ENCODE measurements around the gene GDPGP1. TPM values are rescaled to one million over a fixed set of nuclear protein-coding genes. Genes with fewer than 3 reads are reported as not detected.

GDPGP1 gene
- total RNA-seq, 4 donors from 2014 or later: 2.2 to 3.6 (median 2.9) TPM

DNA sequence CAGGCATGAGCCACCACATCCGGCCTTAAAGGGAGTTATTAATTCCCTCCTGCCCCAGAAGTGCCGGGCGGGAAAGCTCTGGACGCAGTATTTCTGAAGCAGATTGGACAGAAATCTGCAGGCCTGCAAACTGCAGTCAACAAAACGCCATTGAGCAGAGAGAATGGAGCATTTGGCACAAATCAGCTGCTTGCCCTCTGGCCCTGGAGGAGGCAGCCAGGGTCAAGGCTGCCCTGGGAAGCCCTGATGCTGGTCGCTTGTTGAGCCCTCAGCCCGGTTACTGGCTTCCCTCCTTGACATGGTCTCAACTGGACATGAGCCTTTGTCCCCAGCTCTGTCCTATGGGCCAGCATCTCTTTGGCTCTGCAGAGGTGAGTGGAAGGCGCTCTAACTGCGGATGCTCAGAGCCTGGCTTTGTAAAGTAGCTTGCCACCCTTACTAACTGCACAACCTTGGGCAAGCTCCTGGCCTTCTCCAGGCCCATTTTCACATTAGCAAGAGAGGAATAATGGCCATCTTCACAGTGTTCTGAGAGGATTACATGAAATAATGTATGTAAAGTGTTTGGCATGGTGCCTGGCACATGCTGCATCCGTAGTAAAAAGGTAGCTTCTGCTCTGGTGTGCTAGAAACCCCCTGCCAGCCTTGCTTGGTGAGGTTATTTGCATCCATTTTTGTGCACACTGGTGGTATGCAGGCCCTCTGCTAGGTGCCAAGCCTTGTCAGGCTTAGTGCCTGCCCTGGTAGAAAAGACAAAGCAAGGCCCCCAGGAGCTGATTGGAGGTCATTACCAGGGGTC lies 28.8 kb upstream of the GDPGP1 start:
- 80% methylated on average over 9 of the region's 10 CpGs for WGBS
- peaks cover 61% of the 10 kb centered on the region for H3K4me1 ChIP-seq

DNA sequence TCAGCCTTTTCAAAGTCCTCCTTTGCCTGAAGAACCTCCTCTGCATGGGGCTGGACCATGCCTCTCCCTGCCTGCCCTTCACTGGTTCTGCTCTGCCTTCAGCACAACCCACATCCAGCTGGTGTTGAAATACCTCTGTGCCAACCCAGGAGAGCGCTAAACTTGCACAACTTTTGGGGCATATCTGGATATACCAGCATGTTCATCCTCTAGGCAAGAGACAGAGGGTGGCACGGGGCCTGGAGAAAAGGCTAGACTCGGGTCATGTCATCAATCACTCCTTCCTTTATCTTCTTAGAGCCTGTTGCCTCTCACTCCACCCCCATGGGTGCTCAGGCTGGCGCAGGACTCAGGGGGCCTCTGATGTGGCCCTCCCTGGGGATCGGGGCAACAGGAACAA lies 28.1 kb upstream of the GDPGP1 start:
- no peak for DNase-seq (ENCODE audit: low spot score in 2 of 2)
- no peak overlapping the region for H3K4me3 ChIP-seq
- 77% methylated on average over 5 of the region's 5 CpGs for WGBS
- peaks cover 61% of the 10 kb centered on the region for H3K4me1 ChIP-seq
- no peak overlapping the region for H3K27ac ChIP-seq
- H3K27me3 ChIP-seq: no peaks in the 10 kb centered on the region
- TF ChIP-seq POLR2AphosphoS5 (IDR thresholded peaks at IDR 0.05) (no peak), EP300 (IDR thresholded peaks at IDR 0.05) (no peak), POLR2A (IDR thresholded peaks at IDR 0.05) (no peak)
- H3K36me3 ChIP-seq: peaks cover 6% of the 10 kb centered on the region
- H3K9me3 ChIP-seq: no peaks in the 10 kb centered on the region

More for the DNA sequence above, 28.8 kb upstream of the GDPGP1 start:
- no peak overlapping the region for H3K27ac ChIP-seq
- H3K4me3 ChIP-seq: no peak overlapping the region
- H3K36me3 ChIP-seq: peaks cover 6% of the 10 kb centered on the region
- no peak for DNase-seq (ENCODE audit: low spot score in 2 of 2)
- H3K27me3 ChIP-seq: no peaks in the 10 kb centered on the region
- TF ChIP-seq EP300 (IDR thresholded peaks at IDR 0.05): no peak
- no peak for TF ChIP-seq POLR2A (IDR thresholded peaks at IDR 0.05)
- TF ChIP-seq, protein P1, sequence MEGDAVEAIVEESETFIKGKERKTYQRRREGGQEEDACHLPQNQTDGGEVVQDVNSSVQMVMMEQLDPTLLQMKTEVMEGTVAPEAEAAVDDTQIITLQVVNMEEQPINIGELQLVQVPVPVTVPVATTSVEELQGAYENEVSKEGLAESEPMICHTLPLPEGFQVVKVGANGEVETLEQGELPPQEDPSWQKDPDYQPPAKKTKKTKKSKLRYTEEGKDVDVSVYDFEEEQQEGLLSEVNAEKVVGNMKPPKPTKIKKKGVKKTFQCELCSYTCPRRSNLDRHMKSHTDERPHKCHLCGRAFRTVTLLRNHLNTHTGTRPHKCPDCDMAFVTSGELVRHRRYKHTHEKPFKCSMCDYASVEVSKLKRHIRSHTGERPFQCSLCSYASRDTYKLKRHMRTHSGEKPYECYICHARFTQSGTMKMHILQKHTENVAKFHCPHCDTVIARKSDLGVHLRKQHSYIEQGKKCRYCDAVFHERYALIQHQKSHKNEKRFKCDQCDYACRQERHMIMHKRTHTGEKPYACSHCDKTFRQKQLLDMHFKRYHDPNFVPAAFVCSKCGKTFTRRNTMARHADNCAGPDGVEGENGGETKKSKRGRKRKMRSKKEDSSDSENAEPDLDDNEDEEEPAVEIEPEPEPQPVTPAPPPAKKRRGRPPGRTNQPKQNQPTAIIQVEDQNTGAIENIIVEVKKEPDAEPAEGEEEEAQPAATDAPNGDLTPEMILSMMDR (IDR thresholded peaks at IDR 0.05): no peak
- TF ChIP-seq POLR2AphosphoS5 (IDR thresholded peaks at IDR 0.05): no peak
- no peaks in the 10 kb centered on the region for H3K9me3 ChIP-seq

DNA sequence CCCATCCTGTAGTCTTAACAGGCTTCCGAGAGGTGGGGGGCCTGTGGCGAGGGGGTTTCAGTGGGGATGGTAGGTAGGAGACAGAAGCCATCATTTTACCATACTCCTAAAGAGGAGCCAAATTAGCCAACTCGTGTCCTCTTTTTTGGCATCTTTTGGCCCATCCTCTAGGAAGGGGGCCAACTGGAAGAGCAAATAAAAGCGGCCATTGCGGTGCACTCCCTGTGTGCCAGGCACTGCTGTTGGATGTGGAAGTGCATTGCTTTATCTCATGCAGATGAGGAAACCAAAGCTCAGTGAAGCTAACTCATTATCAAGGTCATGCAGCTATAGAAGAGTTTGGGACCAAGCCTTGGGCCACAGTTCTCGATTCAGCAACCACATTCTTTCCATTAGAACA lies 26.8 kb upstream of the GDPGP1 start:
- WGBS: 88% methylated on average over 6 of the region's 6 CpGs
- peaks cover 66% of the 10 kb centered on the region for H3K4me1 ChIP-seq
- H3K27me3 ChIP-seq: no peaks in the 10 kb centered on the region
- no peak overlapping the region for H3K4me3 ChIP-seq
- no peak for TF ChIP-seq POLR2A (IDR thresholded peaks at IDR 0.05)
- TF ChIP-seq, protein P1 (IDR thresholded peaks at IDR 0.05): no peak
- no peak for TF ChIP-seq EP300 (IDR thresholded peaks at IDR 0.05)
- no peak for TF ChIP-seq POLR2AphosphoS5 (IDR thresholded peaks at IDR 0.05)
- H3K36me3 ChIP-seq: peaks cover 6% of the 10 kb centered on the region
- no peak overlapping the region for H3K27ac ChIP-seq
- no peaks in the 10 kb centered on the region for H3K9me3 ChIP-seq
- no peak for DNase-seq (ENCODE audit: low spot score in 2 of 2)

DNA sequence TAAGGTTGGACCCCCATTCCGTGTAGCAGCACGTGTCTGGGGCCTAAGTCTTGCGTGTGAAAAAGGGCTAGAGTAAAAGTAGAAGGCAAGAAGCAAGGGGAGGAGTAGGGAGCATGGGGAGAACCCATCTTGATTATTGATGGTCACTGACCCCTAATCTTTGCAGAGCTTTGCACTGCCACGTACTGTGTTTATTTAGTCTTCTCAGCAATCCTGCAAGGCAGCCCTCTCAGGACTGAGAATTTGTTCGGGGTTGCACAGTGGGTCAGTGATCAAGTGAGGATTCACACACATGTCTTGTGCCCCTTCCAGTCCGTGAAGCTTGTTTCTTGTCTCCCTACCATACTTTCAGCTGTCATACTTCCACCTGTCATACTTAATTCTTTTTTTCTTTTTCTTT lies 25.7 kb upstream of the GDPGP1 start:
- no peak for DNase-seq (ENCODE audit: low spot score in 2 of 2)
- Histone ChIP-seq H3K27me3 (no peaks in the 10 kb centered on the region), H3K4me1 (peaks cover 66% of the 10 kb centered on the region), H3K9me3 (no peaks in the 10 kb centered on the region), H3K4me3 (no peak overlapping the region), H3K36me3 (peaks cover 6% of the 10 kb centered on the region), H3K27ac (no peak overlapping the region)
- TF ChIP-seq, protein P1 (IDR thresholded peaks at IDR 0.05): no peak
- TF ChIP-seq POLR2AphosphoS5 (IDR thresholded peaks at IDR 0.05): no peak
- TF ChIP-seq POLR2A (IDR thresholded peaks at IDR 0.05): no peak
- TF ChIP-seq EP300 (IDR thresholded peaks at IDR 0.05): no peak
- 91% methylated on average over 6 of the region's 6 CpGs for WGBS

DNA sequence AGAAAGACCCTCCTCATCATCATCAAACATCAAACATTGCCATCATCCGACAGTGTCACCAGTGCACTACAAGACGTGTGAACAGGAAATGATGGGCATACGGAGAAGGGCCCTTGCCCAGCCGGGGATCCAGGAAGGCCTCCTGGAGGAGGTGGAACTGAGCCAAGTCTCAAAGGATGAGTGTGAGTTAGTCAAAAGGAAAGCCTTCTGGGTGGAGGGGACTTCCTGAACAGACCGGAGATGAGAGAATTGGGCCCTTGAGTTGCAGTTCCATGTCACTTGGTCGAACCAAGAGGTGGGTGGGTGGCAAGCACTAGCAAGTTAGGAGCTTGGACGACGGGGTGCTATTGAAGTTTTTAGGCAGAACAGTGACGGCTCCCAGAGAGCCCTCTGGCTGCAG lies 24.4 kb upstream of the GDPGP1 start:
- WGBS: 64% methylated on average over 9 of the region's 9 CpGs
- no peak overlapping the region for H3K4me3 ChIP-seq
- no peak for TF ChIP-seq EP300 (IDR thresholded peaks at IDR 0.05)
- TF ChIP-seq, protein P1 (IDR thresholded peaks at IDR 0.05): no peak
- no peak for TF ChIP-seq POLR2AphosphoS5 (IDR thresholded peaks at IDR 0.05)
- no peak for TF ChIP-seq POLR2A (IDR thresholded peaks at IDR 0.05)
- no peaks in the 10 kb centered on the region for H3K9me3 ChIP-seq
- H3K36me3 ChIP-seq: peaks cover 6% of the 10 kb centered on the region
- peaks cover 66% of the 10 kb centered on the region for H3K4me1 ChIP-seq
- H3K27me3 ChIP-seq: no peaks in the 10 kb centered on the region
- H3K27ac ChIP-seq: no peak overlapping the region
- DNase-seq (ENCODE audit: low spot score in 2 of 2): no peak
